OCI-LY1 (cell line): ENCODE measurements around the gene TENM4.

ENCODE experiments used
- H2AFZ ChIP-seq: fragments of 200-600 bp; sonication (generic), shearing (Covaris generic); 2 replicates; pipeline ENCODE4 v1.6.0; 2014; ENCODE audit warnings: antibody characterized with exemption, mild to moderate bottlenecking, low read length
- H3F3A ChIP-seq: fragments of 200-600 bp; sonication (generic), shearing (Covaris generic); 2 replicates; pipeline ENCODE4 v1.6.0; 2014; ENCODE audit warnings: mild to moderate bottlenecking, antibody characterized with exemption, low read length, moderate library complexity; ENCODE audit not compliant: insufficient read depth
- H3K27ac ChIP-seq: fragments of 200-600 bp; sonication (generic); 2 replicates; pipeline ENCODE4 v1.5.1; 2014; ENCODE audit warnings: low read length, mixed run types, mild to moderate bottlenecking, low read depth; ENCODE audit not compliant: poor library complexity, severe bottlenecking
- H3K27me3 ChIP-seq: fragments of 200-600 bp; sonication (generic); 2 replicates; pipeline ENCODE4 v1.6.0; 2014; ENCODE audit warnings: antibody characterized with exemption, mild to moderate bottlenecking, low read length, moderate library complexity; ENCODE audit not compliant: insufficient read depth
- H3K36me3 ChIP-seq: fragments of 200-600 bp; sonication (generic); 2 replicates; pipeline ENCODE4 v1.6.1; 2014; ENCODE audit warnings: mild to moderate bottlenecking, antibody characterized with exemption, low read length, moderate library complexity, mixed read lengths; ENCODE audit not compliant: insufficient read depth
- H3K4me1 ChIP-seq: fragments of 200-600 bp; sonication (generic); 2 replicates; pipeline ENCODE4 v1.5.1; 2014; ENCODE audit warnings: mild to moderate bottlenecking, low read length, moderate library complexity; ENCODE audit not compliant: insufficient read depth, severe bottlenecking
- H3K4me2 ChIP-seq: fragments of 200-600 bp; sonication (generic), shearing (Covaris generic); 2 replicates; pipeline ENCODE4 v1.6.1; 2014; ENCODE audit warnings: low read length
- H3K4me3 ChIP-seq: fragments of 200-600 bp; sonication (generic); 2 replicates; pipeline ENCODE4 v1.5.1; 2014; ENCODE audit warnings: low read length, low read depth, mild to moderate bottlenecking, mixed read lengths; ENCODE audit not compliant: poor library complexity, severe bottlenecking
- H3K79me2 ChIP-seq: fragments of 200-600 bp; shearing (Covaris generic); 2 replicates; pipeline ENCODE4 v1.6.1; 2016; ENCODE audit warnings: mixed run types, low read length, mixed read lengths; ENCODE audit not compliant: insufficient read depth
- H3K9ac ChIP-seq: fragments of 200-600 bp; sonication (generic), shearing (Covaris generic); 2 replicates; pipeline ENCODE4 v1.6.1; 2014; ENCODE audit warnings: mild to moderate bottlenecking, low read length, mixed read lengths
- H3K9me2 ChIP-seq: fragments of 200-600 bp; sonication (generic), shearing (Covaris generic); 2 replicates; pipeline ENCODE4 v1.6.1; 2014; ENCODE audit warnings: low read depth, mild to moderate bottlenecking, low read length, mixed read lengths
- H3K9me3 ChIP-seq: fragments of 200-600 bp; shearing (Covaris generic); 2 replicates; pipeline ENCODE4 v1.6.1; 2014; ENCODE audit warnings: low read length, mixed read lengths
- H4K20me1 ChIP-seq: fragments of 200-600 bp; sonication (generic), shearing (Covaris generic); 2 replicates; pipeline ENCODE4 v1.6.0; 2016; ENCODE audit warnings: mild to moderate bottlenecking, low read length; ENCODE audit not compliant: insufficient read depth
- EZH2 ChIP-seq: fragments of 200-600 bp; sonication (generic), shearing (Covaris generic); IDR thresholded peaks from 2 replicates; pipeline ENCODE4 v1.8.0; 2017; ENCODE audit warnings: borderline replicate concordance, mixed run types, mild to moderate bottlenecking, antibody characterized with exemption, low read length, moderate library complexity, mixed read lengths
- TF ChIP-seq, protein P1 (sequence below): fragments of 200-600 bp; sonication (generic), shearing (Covaris generic); IDR thresholded peaks from 2 replicates; pipeline ENCODE4 v1.5.1; 2017; ENCODE audit warnings: mild to moderate bottlenecking, antibody characterized with exemption, low read length, moderate library complexity, mixed read lengths

The TENM4 gene

DNA sequence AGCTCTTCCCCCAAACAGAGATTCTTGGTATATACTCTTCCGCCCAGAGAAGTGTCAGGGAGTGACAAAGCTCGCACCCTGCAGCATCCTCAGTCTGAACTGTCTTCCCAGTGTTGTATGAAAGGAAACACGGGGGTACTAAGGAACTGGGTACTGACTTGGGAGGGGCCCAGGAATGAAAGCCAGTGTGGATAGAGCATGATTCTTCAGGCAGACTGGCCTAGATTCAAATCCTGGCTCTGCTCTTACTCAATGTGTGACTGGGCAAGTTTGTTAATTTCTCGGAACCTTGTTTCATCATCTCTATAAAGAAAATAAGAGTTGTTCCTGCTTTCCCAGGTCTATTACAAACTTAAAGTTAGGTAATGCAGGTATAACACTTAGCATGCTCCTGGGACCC, 600.2 kb downstream of the TENM4 start:
- Histone ChIP-seq H3K27me3 (no peaks in the 10 kb centered on the region), H3K27ac (no peak overlapping the region), H3F3A (no peaks in the 10 kb centered on the region), H4K20me1 (no peaks in the 10 kb centered on the region), H3K9ac (no peak overlapping the region), H3K4me3 (no peak overlapping the region), H2AFZ (no peak overlapping the region), H3K9me3 (no peaks in the 10 kb centered on the region), H3K9me2 (no peaks in the 10 kb centered on the region), H3K4me2 (no peak overlapping the region), H3K36me3 (no peaks in the 10 kb centered on the region), H3K79me2 (no peaks in the 10 kb centered on the region), H3K4me1 (no peaks in the 10 kb centered on the region)
- TF ChIP-seq EZH2 = no peak
- TF ChIP-seq, protein P1, sequence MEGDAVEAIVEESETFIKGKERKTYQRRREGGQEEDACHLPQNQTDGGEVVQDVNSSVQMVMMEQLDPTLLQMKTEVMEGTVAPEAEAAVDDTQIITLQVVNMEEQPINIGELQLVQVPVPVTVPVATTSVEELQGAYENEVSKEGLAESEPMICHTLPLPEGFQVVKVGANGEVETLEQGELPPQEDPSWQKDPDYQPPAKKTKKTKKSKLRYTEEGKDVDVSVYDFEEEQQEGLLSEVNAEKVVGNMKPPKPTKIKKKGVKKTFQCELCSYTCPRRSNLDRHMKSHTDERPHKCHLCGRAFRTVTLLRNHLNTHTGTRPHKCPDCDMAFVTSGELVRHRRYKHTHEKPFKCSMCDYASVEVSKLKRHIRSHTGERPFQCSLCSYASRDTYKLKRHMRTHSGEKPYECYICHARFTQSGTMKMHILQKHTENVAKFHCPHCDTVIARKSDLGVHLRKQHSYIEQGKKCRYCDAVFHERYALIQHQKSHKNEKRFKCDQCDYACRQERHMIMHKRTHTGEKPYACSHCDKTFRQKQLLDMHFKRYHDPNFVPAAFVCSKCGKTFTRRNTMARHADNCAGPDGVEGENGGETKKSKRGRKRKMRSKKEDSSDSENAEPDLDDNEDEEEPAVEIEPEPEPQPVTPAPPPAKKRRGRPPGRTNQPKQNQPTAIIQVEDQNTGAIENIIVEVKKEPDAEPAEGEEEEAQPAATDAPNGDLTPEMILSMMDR = no peak

GRCh38 chr11:78840200-78840599, 600.6 kb downstream of the TENM4 start:
- Histone ChIP-seq H3K27ac (no peak overlapping the region), H3K9ac (no peak overlapping the region), H3K9me3 (no peaks in the 10 kb centered on the region), H3K4me1 (no peaks in the 10 kb centered on the region), H3K36me3 (no peaks in the 10 kb centered on the region), H3K27me3 (no peaks in the 10 kb centered on the region), H2AFZ (no peak overlapping the region), H3K9me2 (no peaks in the 10 kb centered on the region), H3K4me2 (no peak overlapping the region), H3F3A (no peaks in the 10 kb centered on the region), H3K79me2 (no peaks in the 10 kb centered on the region), H3K4me3 (no peak overlapping the region), H4K20me1 (no peaks in the 10 kb centered on the region)
- TF ChIP-seq EZH2 = no peak
- TF ChIP-seq, protein P1 = no peak

- H3K4me1 ChIP-seq = no peaks in the 10 kb centered on the region
- H3K36me3 ChIP-seq = no peaks in the 10 kb centered on the region
- no peaks in the 10 kb centered on the region for H3K9me3 ChIP-seq
- no peak overlapping the region for H3K4me2 ChIP-seq
- no peak overlapping the region for H3K9ac ChIP-seq
- no peaks in the 10 kb centered on the region for H3K79me2 ChIP-seq
- no peaks in the 10 kb centered on the region for H3K9me2 ChIP-seq
- H3K4me3 ChIP-seq = no peak overlapping the region
- H4K20me1 ChIP-seq = no peaks in the 10 kb centered on the region
- TF ChIP-seq EZH2 = no peak
- TF ChIP-seq, protein P1 = no peak; the same call in 1 of the 2 replicates
- H3F3A ChIP-seq = no peaks in the 10 kb centered on the region
- H3K27ac ChIP-seq = no peak overlapping the region
- no peaks in the 10 kb centered on the region for H3K27me3 ChIP-seq
- H2AFZ ChIP-seq = no peak overlapping the region
These were observed 602.4 kb downstream of the TENM4 start for GRCh38 chr11:78838417-78838816.
